ENCODE data around the gene BIN2. TPM values are rescaled to one million over a fixed set of nuclear protein-coding genes. Genes with fewer than 3 reads are reported as not detected.
A peak's percentile ranks its signal among the peaks of the same experiment; 100 is the strongest.
"Not testable (repeated sequence)": the region's sequence is repeated elsewhere in the genome, so short reads cannot be mapped to it uniquely, and the experiment has no call there.

BIN2 gene
- total RNA-seq, 1 donor from 2014 or later, result 45.4 TPM

- Histone ChIP-seq H3K36me3 (peaks cover 16% of the 10 kb centered on the region), H3K27me3 (ENCODE audit: low read depth) (no peaks in the 10 kb centered on the region), H3K4me1 (peaks cover 6% of the 10 kb centered on the region), H3K9me3 (no peaks in the 10 kb centered on the region), H3K27ac (no peak overlapping the region), H3K4me3 (no peak overlapping the region)
- TF ChIP-seq CTCF (IDR thresholded peaks at IDR 0.05), result no peak
- intact Hi-C loops (cut with DNase I), result no loop called here
- no peak for DNase-seq
- ATAC-seq, result peak; percentile 88 to 96
Observed at GRCh38 chr12:51307655-51308593, 16.1 kb downstream of the BIN2 start.

GRCh38 chr12:51306507-51306906, 17.5 kb downstream of the BIN2 start:
- H3K36me3 ChIP-seq, result peaks cover 30% of the 10 kb centered on the region
- DNase-seq (no peak), ATAC-seq (no peak)
- no peaks in the 10 kb centered on the region for H3K9me3 ChIP-seq
- H3K4me3 ChIP-seq, result no peak overlapping the region
- intact Hi-C loops (cut with DNase I), result no loop called here
- no peak for TF ChIP-seq CTCF (IDR thresholded peaks at IDR 0.05)
- no peaks in the 10 kb centered on the region for H3K27me3 ChIP-seq (ENCODE audit: low read depth)
- peaks cover 6% of the 10 kb centered on the region for H3K4me1 ChIP-seq
- H3K27ac ChIP-seq, result no peak overlapping the region

GRCh38 chr12:51300768-51301167, 23.2 kb downstream of the BIN2 start:
- DNase-seq; H3K27me3 ChIP-seq (ENCODE audit: low read depth); ATAC-seq; H3K9me3 ChIP-seq; H3K4me1 ChIP-seq; H3K4me3 ChIP-seq; intact Hi-C loops (cut with DNase I); H3K27ac ChIP-seq: not testable (repeated sequence)
- H3K36me3 ChIP-seq, result peaks cover 63% of the 10 kb centered on the region

GRCh38 chr12:51295651-51296050, 28.3 kb downstream of the BIN2 start:
- DNase-seq (no peak), ATAC-seq (no peak)
- H3K9me3 ChIP-seq, result no peaks in the 10 kb centered on the region
- H3K27ac ChIP-seq, result no peak overlapping the region
- no peak overlapping the region for H3K4me3 ChIP-seq
- no peak for TF ChIP-seq CTCF (IDR thresholded peaks at IDR 0.05)
- no peaks in the 10 kb centered on the region for H3K4me1 ChIP-seq
- H3K36me3 ChIP-seq, result peaks cover 47% of the 10 kb centered on the region
- intact Hi-C loops (cut with DNase I), result no loop called here
- H3K27me3 ChIP-seq (ENCODE audit: low read depth), result no peaks in the 10 kb centered on the region

GRCh38 chr12:51294097-51294496, 29.9 kb downstream of the BIN2 start:
- intact Hi-C loops (cut with DNase I); H3K9me3 ChIP-seq; ATAC-seq; H3K27ac ChIP-seq; DNase-seq; H3K27me3 ChIP-seq (ENCODE audit: low read depth); H3K4me1 ChIP-seq; H3K4me3 ChIP-seq: not testable (repeated sequence)
- H3K36me3 ChIP-seq, result peaks cover 36% of the 10 kb centered on the region

- H3K4me3 ChIP-seq, result no peak overlapping the region
- H3K9me3 ChIP-seq, result no peaks in the 10 kb centered on the region
- TF ChIP-seq CTCF (IDR thresholded peaks at IDR 0.05), result no peak
- intact Hi-C loops (cut with DNase I), result no loop called here
- no peaks in the 10 kb centered on the region for H3K4me1 ChIP-seq
- H3K27me3 ChIP-seq (ENCODE audit: low read depth), result no peaks in the 10 kb centered on the region
- DNase-seq (no peak), ATAC-seq (no peak)
- peaks cover 33% of the 10 kb centered on the region for H3K36me3 ChIP-seq
- no peak overlapping the region for H3K27ac ChIP-seq
Observed at GRCh38 chr12:51293696-51294095, 30.3 kb downstream of the BIN2 start.

GRCh38 chr12:51291603-51292513, 32.1 kb downstream of the BIN2 start:
- H3K27me3 ChIP-seq (ENCODE audit: low read depth); H3K4me3 ChIP-seq; H3K4me1 ChIP-seq; H3K9me3 ChIP-seq; H3K27ac ChIP-seq; intact Hi-C loops (cut with DNase I): not testable (repeated sequence)
- H3K36me3 ChIP-seq, result peaks cover 23% of the 10 kb centered on the region
- ATAC-seq (peak; percentile 61 to 86), DNase-seq (peak; percentile 83)

Data from lower lobe of right lung (tissue), 2 donors.